IgD-negative memory B cell (primary cell): ENCODE measurements around the gene MYG1. TPM values are rescaled to one million over a fixed set of nuclear protein-coding genes. Genes with fewer than 3 reads are reported as not detected.

ENCODE experiments used
- H3K27ac Mint-ChIP-seq, 3 donors: one replicate each; pipeline ENCODE4 v1.8.0; 2020 to 2022; ENCODE audit warnings: mild to moderate bottlenecking in 3 of 3, mixed read lengths in 3 of 3, moderate library complexity in 1 of 3
- H3K27me3 Mint-ChIP-seq: one replicate; pipeline ENCODE4 v1.8.0; 2021; ENCODE audit warnings: mixed read lengths
- H3K36me3 Mint-ChIP-seq: one replicate; pipeline ENCODE4 v1.8.0; 2020; ENCODE audit warnings: mild to moderate bottlenecking, mixed read lengths
- H3K4me1 Mint-ChIP-seq, 3 donors: one replicate each; pipeline ENCODE4 v1.8.0; 2020 to 2022; ENCODE audit warnings: mixed read lengths in 3 of 3, mild to moderate bottlenecking in 1 of 3
- H3K4me3 Mint-ChIP-seq, 4 donors: one replicate each; pipeline ENCODE4 v1.8.0; 2020 to 2022; ENCODE audit warnings: mild to moderate bottlenecking in 4 of 4, mixed read lengths in 4 of 4, moderate library complexity in 3 of 4
- H3K9me3 Mint-ChIP-seq, 3 donors: one replicate each; pipeline ENCODE4 v1.8.0; 2020 to 2021; ENCODE audit warnings: mixed read lengths in 3 of 3, mild to moderate bottlenecking in 1 of 3
- polyA plus RNA-seq: library from polyadenylated mRNA; unstranded; fragments of 300-500 nt; fragmentation: Illumina TruSeq; gene quantifications from one replicate; pipeline ENCODE4 v1.2.3, GENCODE V29; 2021

MYG1 gene
- polyA plus RNA-seq, 1 donor from 2014 or later, result 50.4 TPM

DNA sequence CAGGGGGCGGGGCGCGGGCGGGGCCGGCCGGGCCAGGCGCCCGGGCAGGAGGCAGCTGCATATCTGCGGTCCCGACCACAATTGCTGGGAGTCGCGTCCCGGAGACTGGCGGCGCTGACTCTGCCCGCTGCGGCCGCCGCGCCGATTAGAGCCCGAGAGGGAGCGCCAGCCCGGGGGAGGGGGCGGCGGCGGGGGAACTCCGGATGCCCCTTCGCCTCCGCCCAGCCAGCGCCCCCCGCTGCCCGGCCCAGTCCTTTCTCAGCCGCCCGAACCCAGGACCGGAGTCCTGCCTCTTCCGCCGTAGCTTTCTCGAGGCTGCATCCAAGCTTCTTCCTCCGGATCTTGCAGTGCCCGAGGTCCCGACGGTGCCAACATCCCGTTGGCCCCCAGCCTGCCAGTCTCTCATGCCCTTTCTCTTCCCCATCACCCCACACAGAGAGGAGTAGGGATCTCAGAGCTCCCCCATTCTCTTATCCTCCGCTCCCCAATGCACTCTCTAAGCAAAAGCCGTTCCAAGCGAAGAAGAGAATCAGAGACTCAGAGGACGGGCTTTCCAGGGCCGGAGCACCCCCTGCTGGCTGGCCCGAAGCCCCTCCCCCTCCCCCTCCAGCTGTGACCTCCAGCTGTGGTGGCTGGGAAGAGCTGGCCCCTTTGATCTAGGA lies 45.5 kb downstream of the MYG1 start:
- H3K27ac Mint-ChIP-seq, result peak overlapping the region; percentile 0 to 93 (median 68)
- H3K36me3 Mint-ChIP-seq, result peaks cover 3% of the 10 kb centered on the region
- H3K4me1 Mint-ChIP-seq, result peaks cover 5 to 13% (median 9%) of the 10 kb centered on the region in 3 donors
- H3K4me3 Mint-ChIP-seq, result peak overlapping the region; percentile 89 to 100 (median 98)
- no peaks in the 10 kb centered on the region for H3K9me3 Mint-ChIP-seq
- H3K27me3 Mint-ChIP-seq, result peaks cover 4% of the 10 kb centered on the region

- Mint-ChIP-seq H3K36me3 (peaks cover 2% of the 10 kb centered on the region), H3K4me3 (peak overlapping the region; percentile 89 to 100 (median 98)), H3K27ac (peak overlapping the region in 1 of 3 donors; percentile 93), H3K9me3 (no peaks in the 10 kb centered on the region), H3K27me3 (peaks cover 2% of the 10 kb centered on the region), H3K4me1 (peaks cover 5 to 13% (median 9%) of the 10 kb centered on the region in 3 donors)
These were observed 46.1 kb downstream of the MYG1 start for GRCh38 chr12:53345486-53346188.

GRCh38 chr12:53346491-53346890 lies 47.0 kb downstream of the MYG1 start:
- peaks cover 1% of the 10 kb centered on the region for H3K27me3 Mint-ChIP-seq
- peaks cover 2% of the 10 kb centered on the region for H3K36me3 Mint-ChIP-seq
- peak overlapping the region in 1 of 4 donors; percentile 66 for H3K4me3 Mint-ChIP-seq
- H3K4me1 Mint-ChIP-seq, result peaks cover 5 to 13% (median 9%) of the 10 kb centered on the region in 3 donors
- H3K27ac Mint-ChIP-seq, result no peak overlapping the region
- no peaks in the 10 kb centered on the region for H3K9me3 Mint-ChIP-seq

DNA sequence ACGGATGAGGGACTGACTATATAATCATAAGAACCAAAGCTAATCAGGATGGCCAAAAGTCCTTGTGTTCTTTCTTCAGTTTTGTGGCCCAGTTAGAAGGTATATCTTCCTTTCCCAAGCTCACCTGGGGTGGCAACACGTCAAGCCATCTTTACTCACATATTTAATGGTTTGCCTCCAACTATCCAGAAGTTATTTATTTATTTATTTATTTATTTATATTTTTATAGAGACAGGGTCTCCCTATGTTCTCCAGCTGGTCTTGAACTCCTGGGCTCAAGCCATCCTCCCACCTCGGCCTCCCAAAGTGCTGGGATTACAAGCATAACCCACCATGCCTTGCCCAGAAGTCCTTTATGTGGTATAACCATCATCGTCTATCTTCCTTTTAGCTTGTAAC lies 48.4 kb downstream of the MYG1 start:
- H3K36me3 Mint-ChIP-seq, result peaks cover 2% of the 10 kb centered on the region
- peaks cover 10 to 15% (median 13%) of the 10 kb centered on the region in 3 donors for H3K4me1 Mint-ChIP-seq
- H3K9me3 Mint-ChIP-seq, result no peaks in the 10 kb centered on the region
- H3K27ac Mint-ChIP-seq, result no peak overlapping the region
- H3K4me3 Mint-ChIP-seq, result peak overlapping the region in 1 of 4 donors; percentile 33
- peaks cover 1% of the 10 kb centered on the region for H3K27me3 Mint-ChIP-seq

DNA sequence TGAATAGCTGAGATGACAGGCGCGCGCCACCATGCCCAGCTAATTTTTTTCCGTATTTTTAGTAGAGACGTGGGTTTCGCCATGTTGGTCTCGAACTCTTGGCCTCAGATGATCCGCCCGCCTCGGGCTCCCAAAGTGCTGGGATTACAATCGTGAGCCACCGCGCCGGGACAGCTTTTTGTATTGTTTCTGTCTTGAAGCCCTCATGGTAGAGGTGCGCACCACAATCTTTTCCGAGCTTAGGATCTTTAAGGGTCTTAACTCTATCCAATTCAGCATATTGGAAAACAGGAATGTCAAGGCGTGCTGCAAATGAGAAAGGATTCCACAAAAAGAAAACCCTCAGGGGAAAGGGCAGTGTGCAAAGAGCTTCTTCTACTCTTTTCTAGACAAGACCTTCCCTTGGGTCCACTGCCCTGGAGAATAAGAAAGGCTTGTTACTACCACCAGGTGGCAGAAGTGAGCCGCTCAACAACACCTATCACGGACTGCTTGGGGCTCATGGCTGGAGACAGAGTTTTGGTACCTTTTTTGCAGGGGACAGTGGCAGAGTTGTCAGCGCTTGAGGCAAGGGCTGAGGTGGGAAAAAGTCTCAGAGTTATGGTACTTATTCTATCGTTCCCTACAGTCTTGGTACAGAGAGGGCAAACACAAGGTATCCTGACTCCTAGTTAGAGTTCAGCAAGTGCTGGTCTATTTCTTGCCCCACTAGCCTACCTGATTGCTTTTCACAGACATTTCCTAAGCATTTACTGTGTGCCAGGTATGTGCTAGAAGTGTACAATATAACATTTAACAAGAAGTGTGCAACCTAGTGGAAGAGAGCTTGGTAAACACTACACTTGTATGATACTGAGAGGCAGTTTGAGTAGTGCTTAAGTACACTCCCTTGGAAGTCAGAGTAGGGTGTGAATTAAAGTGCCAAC lies 53.1 kb downstream of the MYG1 start:
- Mint-ChIP-seq H3K27me3 (no peaks in the 10 kb centered on the region), H3K4me1 (peaks cover 3 to 5% (median 4%) of the 10 kb centered on the region in 3 donors), H3K4me3 (no peak overlapping the region), H3K9me3 (no peaks in the 10 kb centered on the region), H3K36me3 (no peaks in the 10 kb centered on the region), H3K27ac (peak overlapping the region in 1 of 3 donors; percentile 7)

DNA sequence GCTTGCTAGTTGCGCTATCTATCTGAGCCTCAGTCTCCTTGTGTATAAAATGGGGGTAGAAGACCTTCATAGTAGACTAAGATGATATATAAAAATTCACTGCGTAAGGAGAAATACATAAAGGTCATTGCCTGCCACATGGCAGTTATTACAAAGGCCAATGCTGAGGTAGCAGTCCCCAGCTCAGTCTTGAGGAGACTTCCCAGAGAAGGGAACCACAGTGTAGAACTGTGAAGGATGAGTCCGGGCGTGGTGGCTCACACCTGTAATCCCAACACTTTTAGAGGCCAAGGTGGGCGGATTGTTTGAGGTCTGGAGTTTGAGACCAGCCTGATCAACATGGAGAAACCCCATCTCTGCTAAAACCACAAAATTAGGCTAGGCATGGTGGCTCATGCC lies 53.8 kb downstream of the MYG1 start:
- H3K36me3 Mint-ChIP-seq, result no peaks in the 10 kb centered on the region
- H3K4me3 Mint-ChIP-seq, result no peak overlapping the region
- H3K27me3 Mint-ChIP-seq, result no peaks in the 10 kb centered on the region
- H3K4me1 Mint-ChIP-seq, result peaks cover 3 to 5% (median 4%) of the 10 kb centered on the region in 3 donors
- H3K27ac Mint-ChIP-seq, result peak overlapping the region in 1 of 3 donors; percentile 43
- no peaks in the 10 kb centered on the region for H3K9me3 Mint-ChIP-seq

DNA sequence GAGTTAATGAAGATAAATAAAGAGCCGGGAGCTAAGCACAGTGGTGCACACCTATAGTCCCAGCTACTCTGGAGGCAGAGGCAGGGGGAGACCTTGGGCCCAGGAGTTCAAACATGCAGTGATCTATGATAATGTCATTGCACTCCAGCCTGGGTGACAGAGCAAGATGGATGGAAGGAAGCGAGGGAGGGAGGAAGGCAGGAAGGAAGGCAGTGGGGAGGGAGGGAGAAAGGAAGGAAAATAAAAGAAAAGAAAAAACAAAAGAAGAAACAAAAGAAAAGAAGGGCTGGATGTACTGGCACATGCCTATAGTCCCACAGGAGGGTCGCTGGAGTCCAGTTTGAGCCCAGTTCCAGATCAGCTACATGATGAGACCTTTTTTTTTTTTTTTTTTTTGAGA lies 55.6 kb downstream of the MYG1 start:
- peaks cover 3 to 5% (median 4%) of the 10 kb centered on the region in 3 donors for H3K4me1 Mint-ChIP-seq
- H3K4me3 Mint-ChIP-seq, result no peak overlapping the region
- no peaks in the 10 kb centered on the region for H3K9me3 Mint-ChIP-seq
- H3K27ac Mint-ChIP-seq, result no peak overlapping the region
- no peaks in the 10 kb centered on the region for H3K36me3 Mint-ChIP-seq
- H3K27me3 Mint-ChIP-seq, result no peaks in the 10 kb centered on the region

Other genes starting within 250 kb of the MYG1 start
- gene TNS2, start 249.6 kb upstream of the MYG1 start, polyA plus RNA-seq, result not detected
- gene SPRYD3, start 220.3 kb upstream of the MYG1 start, polyA plus RNA-seq, result 30.4 TPM
- gene IGFBP6, start 202.0 kb upstream of the MYG1 start, polyA plus RNA-seq, result 1.0 TPM
- not detected for gene SOAT2, start 196.2 kb upstream of the MYG1 start, polyA plus RNA-seq
- 5.0 TPM for gene ZNF740, start 119.0 kb upstream of the MYG1 start, polyA plus RNA-seq
- 0.58 TPM for gene CSAD, start 118.8 kb upstream of the MYG1 start, polyA plus RNA-seq
- gene ITGB7, start 92.4 kb upstream of the MYG1 start, polyA plus RNA-seq, result 238 TPM
- 4.8 TPM for gene RARG, start 67.5 kb upstream of the MYG1 start, polyA plus RNA-seq
- not detected for gene ESPL1, start 31.4 kb upstream of the MYG1 start, polyA plus RNA-seq
- 1,442 TPM for gene PFDN5, start 4.2 kb upstream of the MYG1 start, polyA plus RNA-seq
- gene AAAS, start 21.9 kb downstream of the MYG1 start, polyA plus RNA-seq, result 41.3 TPM
- not detected for gene SP7, start 36.7 kb downstream of the MYG1 start, polyA plus RNA-seq
- gene SP1, start 80.5 kb downstream of the MYG1 start, polyA plus RNA-seq, result 9.1 TPM
- not detected for gene AMHR2, start 124.2 kb downstream of the MYG1 start, polyA plus RNA-seq
- gene PRR13, start 142.0 kb downstream of the MYG1 start, polyA plus RNA-seq, result 689 TPM
- gene PCBP2, start 152.4 kb downstream of the MYG1 start, polyA plus RNA-seq, result 111 TPM
- gene MAP3K12, start 199.8 kb downstream of the MYG1 start, polyA plus RNA-seq, result 1.4 TPM
- gene TARBP2, start 201.6 kb downstream of the MYG1 start, polyA plus RNA-seq, result 20.8 TPM
- gene NPFF, start 207.8 kb downstream of the MYG1 start, polyA plus RNA-seq, result not detected